GM23338 (cell line): ENCODE measurements around the gene ZBTB20. TPM values are rescaled to one million over a fixed set of nuclear protein-coding genes. Genes with fewer than 3 reads are reported as not detected.

Experiments used
- ATAC-seq: fragments of 200-7000 bp; cut with Tn5 transposase; 3 replicates; pipeline ENCODE4 v1.9.1; 2020
- DNase-seq: peaks from one replicate; pipeline ENCODE4 v3.0.0-alpha.2; 2015; ENCODE audit warnings: low spot score
- H2AFZ ChIP-seq: fragments of 200-600 bp; sonication (generic); 2 replicates; pipeline ENCODE4 v1.8.0; 2016; ENCODE audit warnings: antibody characterized with exemption, mild to moderate bottlenecking, moderate library complexity
- H3F3A ChIP-seq: fragments of 200-600 bp; sonication (generic); replicated peaks from 2 replicates; pipeline ENCODE4 v1.8.0; 2017; ENCODE audit warnings: antibody characterized with exemption, mixed run types, low read depth
- H3K27ac ChIP-seq: fragments of 200-600 bp; sonication (generic); 2 replicates; pipeline ENCODE4 v1.6.1; 2016; ENCODE audit warnings: low read depth
- H3K27me3 ChIP-seq: fragments of 200-600 bp; sonication (generic); 2 replicates; pipeline ENCODE4 v1.8.0; 2016; ENCODE audit warnings: mild to moderate bottlenecking, mixed run types, moderate library complexity; ENCODE audit not compliant: insufficient read depth
- H3K36me3 ChIP-seq: fragments of 200-600 bp; sonication (generic); 2 replicates; pipeline ENCODE4 v1.8.0; 2016; ENCODE audit warnings: mild to moderate bottlenecking; ENCODE audit not compliant: insufficient read depth
- H3K4me1 ChIP-seq: fragments of 200-600 bp; sonication (generic); 2 replicates; pipeline ENCODE4 v1.8.0; 2016; ENCODE audit warnings: mild to moderate bottlenecking, moderate library complexity; ENCODE audit not compliant: insufficient read depth
- H3K4me2 ChIP-seq: fragments of 200-600 bp; sonication (generic); 2 replicates; pipeline ENCODE4 v1.7.1; 2017; ENCODE audit warnings: mixed run types
- H3K4me3 ChIP-seq: fragments of 200-600 bp; sonication (generic); 2 replicates; pipeline ENCODE4 v1.6.1; 2016; ENCODE audit warnings: mixed run types
- H3K79me2 ChIP-seq: fragments of 200-600 bp; sonication (generic); replicated peaks from 2 replicates; pipeline ENCODE4 v1.8.0; 2017; ENCODE audit warnings: mild to moderate bottlenecking; ENCODE audit not compliant: insufficient read depth
- H3K9me2 ChIP-seq: fragments of 200-600 bp; sonication (generic); 2 replicates; pipeline ENCODE4 v1.8.0; 2017; ENCODE audit not compliant: insufficient read depth
- H4K20me1 ChIP-seq: fragments of 200-600 bp; sonication (generic); replicated peaks from 2 replicates; pipeline ENCODE4 v1.8.0; 2017; ENCODE audit warnings: mild to moderate bottlenecking; ENCODE audit not compliant: insufficient read depth
- H3K27ac Mint-ChIP-seq: 2 replicates; pipeline ENCODE4 v1.8.0; 2020; ENCODE audit warnings: inconsistent platforms, mild to moderate bottlenecking, moderate library complexity, mixed read lengths
- H3K27me3 Mint-ChIP-seq: 3 replicates; pipeline ENCODE4 v1.8.0; 2022; ENCODE audit warnings: low read depth, mild to moderate bottlenecking, moderate library complexity, mixed read lengths, inconsistent platforms; ENCODE audit not compliant: insufficient read depth, poor library complexity
- H3K36me3 Mint-ChIP-seq: 3 replicates; pipeline ENCODE4 v1.8.0; 2021; ENCODE audit warnings: low read depth, mild to moderate bottlenecking, inconsistent platforms, moderate library complexity, mixed read lengths
- H3K4me1 Mint-ChIP-seq: 3 replicates; pipeline ENCODE4 v1.8.0; 2020; ENCODE audit warnings: mild to moderate bottlenecking, inconsistent platforms, mixed read lengths
- H3K4me3 Mint-ChIP-seq: 3 replicates; pipeline ENCODE4 v1.8.0; 2021; ENCODE audit warnings: moderate library complexity, mild to moderate bottlenecking, inconsistent platforms, mixed read lengths
- H3K9me3 Mint-ChIP-seq: 3 replicates; pipeline ENCODE4 v1.8.0; 2020; ENCODE audit warnings: moderate library complexity, mild to moderate bottlenecking, inconsistent platforms, mixed read lengths
- CREB1 ChIP-seq: fragments of 250-450 bp; sonication (Bioruptor Pico); IDR thresholded peaks from 2 replicates; pipeline ENCODE4 v1.5.0; 2020; ENCODE audit warnings: low read depth, mild to moderate bottlenecking, moderate library complexity
- EZH2 ChIP-seq: fragments of 200-600 bp; sonication (generic); IDR thresholded peaks from one replicate; pipeline ENCODE4 v1.8.0; 2017; ENCODE audit warnings: antibody characterized with exemption, mild to moderate bottlenecking, low read depth; ENCODE audit not compliant: unreplicated experiment
- EZH2phosphoT487 ChIP-seq: fragments of 200-600 bp; sonication (generic); IDR thresholded peaks from one replicate; pipeline ENCODE4 v1.8.1; 2018; ENCODE audit warnings: antibody characterized with exemption; ENCODE audit not compliant: unreplicated experiment
- JUNB ChIP-seq: IDR thresholded peaks from one replicate; pipeline ENCODE4 v1.6.1; 2016; ENCODE audit warnings: antibody characterized with exemption; ENCODE audit not compliant: unreplicated experiment
- NANOG ChIP-seq: IDR thresholded peaks from 2 replicates; pipeline ENCODE4 v1.6.1; 2016; ENCODE audit warnings: antibody characterized with exemption, borderline replicate concordance
- POLR2AphosphoS5 ChIP-seq: IDR thresholded peaks from 2 replicates; pipeline ENCODE4 v1.6.1; 2016; ENCODE audit warnings: antibody characterized with exemption, low read depth
- STAT1 ChIP-seq: IDR thresholded peaks from one replicate; pipeline ENCODE4 v1.6.1; 2016; ENCODE audit warnings: antibody characterized with exemption; ENCODE audit not compliant: unreplicated experiment
- ZNF114 ChIP-seq: fragments of 250-450 bp; sonication (Bioruptor Pico); IDR thresholded peaks from 2 replicates; pipeline ENCODE4 v1.5.0; 2020; ENCODE audit warnings: mild to moderate bottlenecking, moderate library complexity
- ZNF331 ChIP-seq: fragments of 250-450 bp; sonication (Bioruptor Pico); IDR thresholded peaks from 2 replicates; pipeline ENCODE4 v1.5.0; 2020; ENCODE audit warnings: low read depth, mild to moderate bottlenecking, moderate library complexity
- polyA plus RNA-seq: library from polyadenylated mRNA; unstranded; fragments of >200 nt; fragmentation: Nextera tagmentation; extraction: Ambion mirVana; gene quantifications from 2 replicates; pipeline ENCODE4 v1.2.1, GENCODE V29; 2016
- total RNA-seq: library from RNA; depleted of rRNA; stranded (reverse); fragments of >200 nt; shearing (Covaris generic); gene quantifications from 2 replicates; pipeline ENCODE4 v1.2.3, GENCODE V29; 2014
- TF ChIP-seq, protein P1 (sequence below): IDR thresholded peaks from one replicate; pipeline ENCODE4 v1.6.1; 2018; ENCODE audit warnings: antibody characterized with exemption; ENCODE audit not compliant: unreplicated experiment
- TF ChIP-seq, protein P2 (sequence below), 2 experiments: fragments of 200-600 bp in 1 of 2; sonication (generic) in 1 of 2; conservative IDR thresholded peaks; 2 replicates each; pipeline versions ENCODE4 v1.5.1 to v1.6.1; 2016 to 2017; ENCODE audit warnings: antibody characterized with exemption in 2 of 2, low read depth in 2 of 2, mild to moderate bottlenecking in 2 of 2, moderate library complexity in 1 of 2
- TF ChIP-seq, protein P3 (sequence below): IDR thresholded peaks from 2 replicates; pipeline ENCODE4 v1.6.1; 2016; ENCODE audit warnings: antibody characterized with exemption
- TF ChIP-seq, protein P4 (sequence below): fragments of 250-450 bp; sonication (Bioruptor Pico); IDR thresholded peaks from 2 replicates; pipeline ENCODE4 v1.5.0; 2020; ENCODE audit warnings: mild to moderate bottlenecking, moderate library complexity

Gene ZBTB20
- total and polyA plus RNA-seq, 2 experiments from 2014 or later = 2.0 to 3.3 TPM

DNA sequence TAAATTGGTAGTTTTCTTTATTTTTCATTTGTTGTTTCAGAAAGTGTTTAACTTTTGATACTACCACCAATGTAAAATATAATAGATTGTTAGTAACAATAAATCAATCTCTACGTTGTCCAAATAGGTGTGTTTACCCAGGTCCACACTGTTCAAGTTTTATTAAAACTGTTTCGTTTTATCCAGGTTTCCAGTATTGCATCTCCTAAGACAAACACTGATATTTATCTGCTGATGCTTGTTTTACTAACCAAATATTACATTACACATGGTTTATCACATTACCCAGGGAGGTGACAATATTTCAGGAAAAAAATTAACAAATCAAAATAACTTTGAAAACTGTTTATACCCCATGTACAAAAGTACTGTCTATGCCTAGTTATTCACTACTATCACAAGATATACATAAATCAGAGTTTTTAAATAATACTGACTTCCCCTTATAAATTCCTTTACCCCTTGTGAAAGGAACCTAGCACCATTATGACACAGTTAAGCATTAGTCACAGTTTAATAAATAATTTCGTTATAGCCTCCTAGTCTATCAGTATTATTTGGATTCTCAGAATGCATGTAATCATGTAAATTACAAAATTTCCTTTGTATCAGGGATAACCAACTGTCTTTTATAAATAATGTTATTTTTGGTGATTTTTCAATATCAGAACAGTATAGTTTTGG lies 205.3 kb downstream of the ZBTB20 start:
- H3K27ac ChIP-seq = no peak overlapping the region
- H2AFZ ChIP-seq = no peak overlapping the region
- H3K36me3 ChIP-seq = no peaks in the 10 kb centered on the region
- Mint-ChIP-seq H3K4me1 (no peaks in the 10 kb centered on the region), H3K27ac (no peak overlapping the region), H3K36me3 (no peaks in the 10 kb centered on the region), H3K9me3 (no peaks in the 10 kb centered on the region; the same call in 2 of the 3 replicates), H3K27me3 (peaks cover 1% of the 10 kb centered on the region), H3K4me3 (no peak overlapping the region)
- H3F3A ChIP-seq = no peaks in the 10 kb centered on the region
- H3K27me3 ChIP-seq = no peaks in the 10 kb centered on the region
- no peak for DNase-seq
- no peaks in the 10 kb centered on the region for H3K9me2 ChIP-seq
- no peaks in the 10 kb centered on the region for H3K4me1 ChIP-seq
- no peak overlapping the region for H3K4me2 ChIP-seq
- H4K20me1 ChIP-seq = no peaks in the 10 kb centered on the region
- H3K79me2 ChIP-seq = no peaks in the 10 kb centered on the region
- no peak for ATAC-seq
- no peak overlapping the region for H3K4me3 ChIP-seq
- TF ChIP-seq JUNB (no peak), ZNF114 (CRISPR knock-in tag) (no peak), STAT1 (no peak), EZH2phosphoT487 (no peak), NANOG (no peak), ZNF331 (CRISPR knock-in tag) (no peak), CREB1 (CRISPR knock-in tag) (no peak), EZH2 (no peak), POLR2AphosphoS5 (no peak)
- TF ChIP-seq, protein P1, sequence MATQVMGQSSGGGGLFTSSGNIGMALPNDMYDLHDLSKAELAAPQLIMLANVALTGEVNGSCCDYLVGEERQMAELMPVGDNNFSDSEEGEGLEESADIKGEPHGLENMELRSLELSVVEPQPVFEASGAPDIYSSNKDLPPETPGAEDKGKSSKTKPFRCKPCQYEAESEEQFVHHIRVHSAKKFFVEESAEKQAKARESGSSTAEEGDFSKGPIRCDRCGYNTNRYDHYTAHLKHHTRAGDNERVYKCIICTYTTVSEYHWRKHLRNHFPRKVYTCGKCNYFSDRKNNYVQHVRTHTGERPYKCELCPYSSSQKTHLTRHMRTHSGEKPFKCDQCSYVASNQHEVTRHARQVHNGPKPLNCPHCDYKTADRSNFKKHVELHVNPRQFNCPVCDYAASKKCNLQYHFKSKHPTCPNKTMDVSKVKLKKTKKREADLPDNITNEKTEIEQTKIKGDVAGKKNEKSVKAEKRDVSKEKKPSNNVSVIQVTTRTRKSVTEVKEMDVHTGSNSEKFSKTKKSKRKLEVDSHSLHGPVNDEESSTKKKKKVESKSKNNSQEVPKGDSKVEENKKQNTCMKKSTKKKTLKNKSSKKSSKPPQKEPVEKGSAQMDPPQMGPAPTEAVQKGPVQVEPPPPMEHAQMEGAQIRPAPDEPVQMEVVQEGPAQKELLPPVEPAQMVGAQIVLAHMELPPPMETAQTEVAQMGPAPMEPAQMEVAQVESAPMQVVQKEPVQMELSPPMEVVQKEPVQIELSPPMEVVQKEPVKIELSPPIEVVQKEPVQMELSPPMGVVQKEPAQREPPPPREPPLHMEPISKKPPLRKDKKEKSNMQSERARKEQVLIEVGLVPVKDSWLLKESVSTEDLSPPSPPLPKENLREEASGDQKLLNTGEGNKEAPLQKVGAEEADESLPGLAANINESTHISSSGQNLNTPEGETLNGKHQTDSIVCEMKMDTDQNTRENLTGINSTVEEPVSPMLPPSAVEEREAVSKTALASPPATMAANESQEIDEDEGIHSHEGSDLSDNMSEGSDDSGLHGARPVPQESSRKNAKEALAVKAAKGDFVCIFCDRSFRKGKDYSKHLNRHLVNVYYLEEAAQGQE = no peak
- TF ChIP-seq, protein P2, sequence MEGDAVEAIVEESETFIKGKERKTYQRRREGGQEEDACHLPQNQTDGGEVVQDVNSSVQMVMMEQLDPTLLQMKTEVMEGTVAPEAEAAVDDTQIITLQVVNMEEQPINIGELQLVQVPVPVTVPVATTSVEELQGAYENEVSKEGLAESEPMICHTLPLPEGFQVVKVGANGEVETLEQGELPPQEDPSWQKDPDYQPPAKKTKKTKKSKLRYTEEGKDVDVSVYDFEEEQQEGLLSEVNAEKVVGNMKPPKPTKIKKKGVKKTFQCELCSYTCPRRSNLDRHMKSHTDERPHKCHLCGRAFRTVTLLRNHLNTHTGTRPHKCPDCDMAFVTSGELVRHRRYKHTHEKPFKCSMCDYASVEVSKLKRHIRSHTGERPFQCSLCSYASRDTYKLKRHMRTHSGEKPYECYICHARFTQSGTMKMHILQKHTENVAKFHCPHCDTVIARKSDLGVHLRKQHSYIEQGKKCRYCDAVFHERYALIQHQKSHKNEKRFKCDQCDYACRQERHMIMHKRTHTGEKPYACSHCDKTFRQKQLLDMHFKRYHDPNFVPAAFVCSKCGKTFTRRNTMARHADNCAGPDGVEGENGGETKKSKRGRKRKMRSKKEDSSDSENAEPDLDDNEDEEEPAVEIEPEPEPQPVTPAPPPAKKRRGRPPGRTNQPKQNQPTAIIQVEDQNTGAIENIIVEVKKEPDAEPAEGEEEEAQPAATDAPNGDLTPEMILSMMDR (conservative IDR thresholded peaks at IDR 0.05; ENCODE audit: low read depth in 2 of 2) = no peak
- TF ChIP-seq, protein P3, sequence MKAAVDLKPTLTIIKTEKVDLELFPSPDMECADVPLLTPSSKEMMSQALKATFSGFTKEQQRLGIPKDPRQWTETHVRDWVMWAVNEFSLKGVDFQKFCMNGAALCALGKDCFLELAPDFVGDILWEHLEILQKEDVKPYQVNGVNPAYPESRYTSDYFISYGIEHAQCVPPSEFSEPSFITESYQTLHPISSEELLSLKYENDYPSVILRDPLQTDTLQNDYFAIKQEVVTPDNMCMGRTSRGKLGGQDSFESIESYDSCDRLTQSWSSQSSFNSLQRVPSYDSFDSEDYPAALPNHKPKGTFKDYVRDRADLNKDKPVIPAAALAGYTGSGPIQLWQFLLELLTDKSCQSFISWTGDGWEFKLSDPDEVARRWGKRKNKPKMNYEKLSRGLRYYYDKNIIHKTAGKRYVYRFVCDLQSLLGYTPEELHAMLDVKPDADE = no peak
- TF ChIP-seq, protein P4, sequence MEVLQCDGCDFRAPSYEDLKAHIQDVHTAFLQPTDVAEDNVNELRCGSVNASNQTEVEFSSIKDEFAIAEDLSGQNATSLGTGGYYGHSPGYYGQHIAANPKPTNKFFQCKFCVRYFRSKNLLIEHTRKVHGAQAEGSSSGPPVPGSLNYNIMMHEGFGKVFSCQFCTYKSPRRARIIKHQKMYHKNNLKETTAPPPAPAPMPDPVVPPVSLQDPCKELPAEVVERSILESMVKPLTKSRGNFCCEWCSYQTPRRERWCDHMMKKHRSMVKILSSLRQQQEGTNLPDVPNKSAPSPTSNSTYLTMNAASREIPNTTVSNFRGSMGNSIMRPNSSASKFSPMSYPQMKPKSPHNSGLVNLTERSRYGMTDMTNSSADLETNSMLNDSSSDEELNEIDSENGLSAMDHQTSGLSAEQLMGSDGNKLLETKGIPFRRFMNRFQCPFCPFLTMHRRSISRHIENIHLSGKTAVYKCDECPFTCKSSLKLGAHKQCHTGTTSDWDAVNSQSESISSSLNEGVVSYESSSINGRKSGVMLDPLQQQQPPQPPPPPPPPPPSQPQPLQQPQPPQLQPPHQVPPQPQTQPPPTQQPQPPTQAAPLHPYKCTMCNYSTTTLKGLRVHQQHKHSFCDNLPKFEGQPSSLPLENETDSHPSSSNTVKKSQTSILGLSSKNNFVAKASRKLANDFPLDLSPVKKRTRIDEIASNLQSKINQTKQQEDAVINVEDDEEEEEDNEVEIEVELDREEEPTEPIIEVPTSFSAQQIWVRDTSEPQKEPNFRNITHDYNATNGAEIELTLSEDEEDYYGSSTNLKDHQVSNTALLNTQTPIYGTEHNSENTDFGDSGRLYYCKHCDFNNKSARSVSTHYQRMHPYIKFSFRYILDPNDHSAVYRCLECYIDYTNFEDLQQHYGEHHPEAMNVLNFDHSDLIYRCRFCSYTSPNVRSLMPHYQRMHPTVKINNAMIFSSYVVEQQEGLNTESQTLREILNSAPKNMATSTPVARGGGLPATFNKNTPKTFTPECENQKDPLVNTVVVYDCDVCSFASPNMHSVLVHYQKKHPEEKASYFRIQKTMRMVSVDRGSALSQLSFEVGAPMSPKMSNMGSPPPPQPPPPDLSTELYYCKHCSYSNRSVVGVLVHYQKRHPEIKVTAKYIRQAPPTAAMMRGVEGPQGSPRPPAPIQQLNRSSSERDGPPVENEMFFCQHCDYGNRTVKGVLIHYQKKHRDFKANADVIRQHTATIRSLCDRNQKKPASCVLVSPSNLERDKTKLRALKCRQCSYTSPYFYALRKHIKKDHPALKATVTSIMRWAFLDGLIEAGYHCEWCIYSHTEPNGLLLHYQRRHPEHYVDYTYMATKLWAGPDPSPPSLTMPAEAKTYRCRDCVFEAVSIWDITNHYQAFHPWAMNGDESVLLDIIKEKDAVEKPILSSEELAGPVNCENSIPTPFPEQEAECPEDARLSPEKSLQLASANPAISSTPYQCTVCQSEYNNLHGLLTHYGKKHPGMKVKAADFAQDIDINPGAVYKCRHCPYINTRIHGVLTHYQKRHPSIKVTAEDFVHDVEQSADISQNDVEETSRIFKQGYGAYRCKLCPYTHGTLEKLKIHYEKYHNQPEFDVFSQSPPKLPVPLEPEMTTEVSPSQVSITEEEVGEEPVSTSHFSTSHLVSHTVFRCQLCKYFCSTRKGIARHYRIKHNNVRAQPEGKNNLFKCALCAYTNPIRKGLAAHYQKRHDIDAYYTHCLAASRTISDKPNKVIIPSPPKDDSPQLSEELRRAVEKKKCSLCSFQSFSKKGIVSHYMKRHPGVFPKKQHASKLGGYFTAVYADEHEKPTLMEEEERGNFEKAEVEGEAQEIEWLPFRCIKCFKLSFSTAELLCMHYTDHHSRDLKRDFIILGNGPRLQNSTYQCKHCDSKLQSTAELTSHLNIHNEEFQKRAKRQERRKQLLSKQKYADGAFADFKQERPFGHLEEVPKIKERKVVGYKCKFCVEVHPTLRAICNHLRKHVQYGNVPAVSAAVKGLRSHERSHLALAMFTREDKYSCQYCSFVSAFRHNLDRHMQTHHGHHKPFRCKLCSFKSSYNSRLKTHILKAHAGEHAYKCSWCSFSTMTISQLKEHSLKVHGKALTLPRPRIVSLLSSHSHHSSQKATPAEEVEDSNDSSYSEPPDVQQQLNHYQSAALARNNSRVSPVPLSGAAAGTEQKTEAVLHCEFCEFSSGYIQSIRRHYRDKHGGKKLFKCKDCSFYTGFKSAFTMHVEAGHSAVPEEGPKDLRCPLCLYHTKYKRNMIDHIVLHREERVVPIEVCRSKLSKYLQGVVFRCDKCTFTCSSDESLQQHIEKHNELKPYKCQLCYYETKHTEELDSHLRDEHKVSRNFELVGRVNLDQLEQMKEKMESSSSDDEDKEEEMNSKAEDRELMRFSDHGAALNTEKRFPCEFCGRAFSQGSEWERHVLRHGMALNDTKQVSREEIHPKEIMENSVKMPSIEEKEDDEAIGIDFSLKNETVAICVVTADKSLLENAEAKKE (CRISPR knock-in tag) = no peak
